Fibroblast of pulmonary artery (primary cell): ENCODE results near the gene MAGEF1.

ENCODE experiments used
- DNase-seq: peaks from one replicate; pipeline ENCODE4 v3.0.0-alpha.2; 2010; ENCODE audit warnings: low read depth
- H3K4me3 ChIP-seq: replicated peaks from 2 replicates; pipeline ENCODE4 v1.5.1; 2011; ENCODE audit warnings: low read depth, mild to moderate bottlenecking, control low read depth, low read length, moderate library complexity
- TF ChIP-seq, protein P1 (sequence below): IDR thresholded peaks from 2 replicates; pipeline ENCODE4 v1.5.1; 2011; ENCODE audit warnings: mild to moderate bottlenecking, control low read depth, low read length, inconsistent platforms; ENCODE audit errors: missing control alignments

The MAGEF1 gene

GRCh38 chr3:184693011-184693975, 18.6 kb downstream of the MAGEF1 start:
- no peak for DNase-seq
- H3K4me3 ChIP-seq: no peak overlapping the region
- TF ChIP-seq, protein P1, sequence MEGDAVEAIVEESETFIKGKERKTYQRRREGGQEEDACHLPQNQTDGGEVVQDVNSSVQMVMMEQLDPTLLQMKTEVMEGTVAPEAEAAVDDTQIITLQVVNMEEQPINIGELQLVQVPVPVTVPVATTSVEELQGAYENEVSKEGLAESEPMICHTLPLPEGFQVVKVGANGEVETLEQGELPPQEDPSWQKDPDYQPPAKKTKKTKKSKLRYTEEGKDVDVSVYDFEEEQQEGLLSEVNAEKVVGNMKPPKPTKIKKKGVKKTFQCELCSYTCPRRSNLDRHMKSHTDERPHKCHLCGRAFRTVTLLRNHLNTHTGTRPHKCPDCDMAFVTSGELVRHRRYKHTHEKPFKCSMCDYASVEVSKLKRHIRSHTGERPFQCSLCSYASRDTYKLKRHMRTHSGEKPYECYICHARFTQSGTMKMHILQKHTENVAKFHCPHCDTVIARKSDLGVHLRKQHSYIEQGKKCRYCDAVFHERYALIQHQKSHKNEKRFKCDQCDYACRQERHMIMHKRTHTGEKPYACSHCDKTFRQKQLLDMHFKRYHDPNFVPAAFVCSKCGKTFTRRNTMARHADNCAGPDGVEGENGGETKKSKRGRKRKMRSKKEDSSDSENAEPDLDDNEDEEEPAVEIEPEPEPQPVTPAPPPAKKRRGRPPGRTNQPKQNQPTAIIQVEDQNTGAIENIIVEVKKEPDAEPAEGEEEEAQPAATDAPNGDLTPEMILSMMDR: no peak

DNA sequence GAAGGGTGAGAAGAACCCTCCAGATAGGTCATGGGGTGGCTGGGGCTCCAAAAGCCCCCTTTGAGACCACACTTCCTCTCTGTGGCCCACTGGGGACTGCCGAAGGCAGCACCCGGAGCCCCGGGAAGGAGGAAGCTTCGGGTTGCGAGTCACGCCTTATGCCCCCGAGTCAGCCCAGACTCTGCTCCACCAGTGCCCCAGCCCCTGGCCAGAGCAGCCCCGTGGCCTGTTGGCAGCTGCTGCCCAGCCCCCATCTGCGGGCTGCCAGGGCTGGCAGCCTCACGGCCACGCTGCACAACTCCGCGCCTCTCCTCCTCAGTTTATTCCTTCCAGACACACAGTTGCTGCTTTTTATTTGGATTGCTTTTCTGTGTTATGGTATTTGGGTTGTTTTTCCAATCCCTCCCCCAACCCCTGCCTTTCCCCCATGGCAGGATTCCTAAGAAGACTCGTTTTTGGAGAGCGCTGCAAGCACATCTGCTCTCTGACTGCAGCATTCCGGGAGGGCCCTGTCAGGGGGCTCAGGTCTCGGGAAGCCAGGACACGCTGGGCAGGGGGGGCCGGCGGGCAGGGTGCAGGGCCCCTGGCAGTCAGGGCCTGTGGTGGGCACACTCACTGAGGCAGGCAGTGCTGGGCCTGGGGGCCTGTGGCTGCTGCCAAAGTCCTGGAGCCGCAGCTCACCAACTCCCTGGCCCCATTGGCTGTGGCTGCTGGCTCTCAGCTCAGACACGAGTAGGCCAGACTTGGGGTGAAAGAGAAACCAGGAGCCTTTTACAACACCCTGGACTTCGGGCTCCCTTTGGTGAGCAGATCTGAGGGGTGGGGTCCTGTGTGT, 20.2 kb downstream of the MAGEF1 start:
- H3K4me3 ChIP-seq: no peak overlapping the region
- DNase-seq: no peak
- TF ChIP-seq, protein P1: no peak

DNA sequence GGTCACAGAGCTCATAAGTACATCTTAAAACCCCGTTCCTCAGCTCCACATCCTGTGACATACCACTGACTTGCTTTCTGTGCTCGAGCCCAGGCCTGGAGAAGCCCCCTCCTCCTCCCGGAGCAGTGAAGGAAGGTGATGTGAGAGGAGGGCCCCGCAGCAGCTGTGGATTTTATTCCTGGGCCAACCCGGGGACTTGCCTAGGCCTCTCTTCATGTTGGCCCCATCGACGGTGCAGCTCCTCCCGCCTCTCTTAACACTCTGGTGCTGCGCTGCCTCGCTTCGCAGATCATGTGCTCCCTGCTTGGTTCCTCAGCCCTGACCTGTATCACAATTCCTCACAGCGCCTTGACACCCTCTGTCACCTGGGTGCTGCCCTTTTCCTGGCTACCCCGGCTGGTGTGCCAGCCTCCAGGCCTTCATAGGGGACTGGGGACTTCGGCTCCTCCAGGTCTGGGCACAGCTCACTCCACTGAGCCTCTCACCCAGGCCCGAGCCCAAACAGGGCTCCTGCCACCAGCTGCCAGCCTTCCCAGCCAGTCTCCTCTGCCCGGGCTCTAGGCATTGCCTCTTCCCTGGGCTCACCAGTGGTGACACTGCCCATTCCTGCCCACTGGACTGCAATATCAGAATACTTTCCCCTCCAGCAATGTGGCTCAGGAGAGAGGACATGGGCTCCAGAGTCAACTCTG, 21.5 kb downstream of the MAGEF1 start:
- H3K4me3 ChIP-seq: no peak overlapping the region
- TF ChIP-seq, protein P1: no peak
- DNase-seq: no peak

GRCh38 chr3:184688882-184689271, 23.0 kb downstream of the MAGEF1 start:
- H3K4me3 ChIP-seq: no peak overlapping the region
- DNase-seq: no peak
- TF ChIP-seq, protein P1: no peak

DNA sequence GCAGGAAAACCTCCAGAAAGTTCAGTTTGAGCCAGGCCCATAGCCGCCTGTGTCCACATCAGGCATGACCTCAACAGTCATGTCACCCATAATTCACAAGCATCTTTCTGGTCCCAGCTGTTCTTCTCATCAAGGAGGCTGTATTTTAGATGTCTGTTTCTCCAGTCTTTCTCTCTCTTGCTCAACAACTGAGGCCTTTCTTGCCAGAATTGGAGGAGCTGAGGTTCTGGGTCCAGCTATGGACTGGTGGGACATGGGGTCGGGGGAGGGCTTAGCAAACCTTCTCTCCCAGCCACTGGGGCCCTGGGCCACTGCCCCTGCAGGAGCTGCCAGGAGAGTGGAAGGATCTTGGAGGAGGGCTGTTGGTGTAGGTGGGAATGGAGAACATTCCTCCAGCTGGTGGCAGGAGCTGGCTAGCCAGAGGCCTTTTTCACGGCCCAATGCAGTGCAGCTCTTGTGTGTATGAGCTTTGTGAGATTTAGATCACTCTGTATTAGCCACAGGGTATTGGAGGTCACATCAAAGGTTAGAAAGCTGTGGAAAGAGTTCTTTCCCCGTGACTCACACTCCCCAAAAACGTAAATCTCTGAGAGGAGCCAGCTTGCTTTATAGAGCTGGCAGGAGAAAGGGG, 23.5 kb downstream of the MAGEF1 start:
- no peak overlapping the region for H3K4me3 ChIP-seq
- peak; percentile 51 for DNase-seq
- TF ChIP-seq, protein P1: no peak

DNA sequence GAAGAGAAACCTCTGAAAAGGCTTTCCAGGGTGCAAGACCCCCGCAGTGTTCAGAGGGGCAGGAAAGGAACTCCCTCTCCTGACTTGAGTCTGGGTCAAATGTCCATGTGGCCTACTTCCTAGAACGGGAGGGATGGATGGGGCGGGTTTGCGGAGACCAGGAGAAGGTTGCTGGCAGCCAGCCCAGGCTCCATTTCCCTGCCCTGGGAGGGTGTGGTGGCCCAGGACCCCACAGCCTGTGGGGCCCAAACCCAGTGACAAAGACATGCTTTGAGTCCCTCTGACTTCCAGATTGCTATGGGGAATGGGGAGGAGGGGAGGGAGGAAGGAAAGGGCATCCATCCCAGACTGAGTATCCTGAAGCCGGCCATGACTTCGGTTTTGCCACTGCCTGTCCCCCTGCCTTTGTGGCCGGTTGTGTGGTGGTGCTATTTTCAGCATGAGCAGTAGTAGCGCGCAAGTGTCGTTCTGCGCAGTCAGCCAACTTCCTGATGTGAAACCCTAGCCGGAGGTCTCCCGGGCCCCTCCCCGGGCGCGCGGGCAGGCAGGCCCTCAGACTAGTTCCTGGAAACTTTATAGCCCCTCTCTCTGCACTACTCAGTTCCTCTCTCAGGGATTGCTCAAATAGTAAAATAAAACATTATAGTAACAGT, 24.4 kb downstream of the MAGEF1 start:
- no peak overlapping the region for H3K4me3 ChIP-seq
- no peak for DNase-seq
- TF ChIP-seq, protein P1: no peak
